Ectodermal cell (in vitro differentiated cells): ENCODE measurements around the gene DCDC2B.

ENCODE experiments used
- H3K27ac ChIP-seq: 2 replicates; pipeline ENCODE4 v1.7.0; 2013; ENCODE audit warnings: mild to moderate bottlenecking, low read depth, low read length; ENCODE audit not compliant: insufficient read depth, poor library complexity, severe bottlenecking
- H3K27me3 ChIP-seq: 2 replicates; pipeline ENCODE4 v1.7.0; 2013; ENCODE audit warnings: mild to moderate bottlenecking, low read length; ENCODE audit not compliant: insufficient read depth, control insufficient read depth, poor library complexity, severe bottlenecking
- H3K36me3 ChIP-seq: one replicate; pipeline ENCODE4 v1.7.0; 2013; ENCODE audit warnings: low read length; ENCODE audit not compliant: control insufficient read depth, insufficient read depth
- H3K4me1 ChIP-seq: one replicate; pipeline ENCODE4 v1.7.0; 2013; ENCODE audit warnings: low read length; ENCODE audit not compliant: control insufficient read depth, insufficient read depth
- H3K4me3 ChIP-seq: 2 replicates; pipeline ENCODE4 v1.7.0; 2013; ENCODE audit warnings: low read depth, low read length, control low read depth; ENCODE audit not compliant: insufficient read depth
- H3K9me3 ChIP-seq: 2 replicates; pipeline ENCODE4 v1.7.0; 2013; ENCODE audit warnings: mild to moderate bottlenecking, low read length, moderate library complexity; ENCODE audit not compliant: control insufficient read depth
- WGBS, 2 experiments: methylation state at CpG; one replicate each; pipeline ENCODE4 v1.1.7; 2013; ENCODE audit warnings: missing lambda C conversion rate in 2 of 2; 5-methylcytosine and 5-hydroxymethylcytosine counted together

Gene DCDC2B

GRCh38 chr1:32195531-32195930 is 13.4 kb upstream of the DCDC2B start:
- Histone ChIP-seq H3K27ac (no peak overlapping the region), H3K9me3 (no peaks in the 10 kb centered on the region), H3K4me3 (no peak overlapping the region), H3K36me3 (peaks cover 57% of the 10 kb centered on the region), H3K4me1 (peaks cover 28% of the 10 kb centered on the region), H3K27me3 (no peaks in the 10 kb centered on the region)
- WGBS, 2 experiments, result 95 to 96% methylated on average over 3 of the region's 3 CpGs

GRCh38 chr1:32195972-32196823 is 12.7 kb upstream of the DCDC2B start:
- Histone ChIP-seq H3K27me3 (no peaks in the 10 kb centered on the region), H3K36me3 (peaks cover 51% of the 10 kb centered on the region)

GRCh38 chr1:32197074-32197473 is 11.8 kb upstream of the DCDC2B start:
- no peak overlapping the region for H3K27ac ChIP-seq
- peaks cover 33% of the 10 kb centered on the region for H3K4me1 ChIP-seq
- WGBS, 2 experiments, result 88 to 100% methylated on average over 1 of the region's 1 CpG
- H3K9me3 ChIP-seq, result no peaks in the 10 kb centered on the region
- H3K4me3 ChIP-seq, result no peak overlapping the region
- H3K36me3 ChIP-seq, result peaks cover 45% of the 10 kb centered on the region
- no peaks in the 10 kb centered on the region for H3K27me3 ChIP-seq

More at GRCh38 chr1:32195972-32196823, 12.7 kb upstream of the DCDC2B start:
- Histone ChIP-seq H3K9me3 (no peaks in the 10 kb centered on the region), H3K4me1 (peaks cover 28% of the 10 kb centered on the region), H3K27ac (no peak overlapping the region), H3K4me3 (no peak overlapping the region)

- Histone ChIP-seq H3K9me3 (no peaks in the 10 kb centered on the region), H3K4me3 (no peak overlapping the region), H3K27me3 (no peaks in the 10 kb centered on the region), H3K27ac (no peak overlapping the region), H3K4me1 (peaks cover 33% of the 10 kb centered on the region), H3K36me3 (peaks cover 37% of the 10 kb centered on the region)
- WGBS, 2 experiments, result 80 to 91% methylated on average over 5 to 6 of the region's 6 CpGs
Measured at GRCh38 chr1:32197837-32198236, 11.1 kb upstream of the DCDC2B start.

- Histone ChIP-seq H3K9me3 (no peaks in the 10 kb centered on the region), H3K27ac (no peak overlapping the region), H3K36me3 (peaks cover 31% of the 10 kb centered on the region), H3K4me3 (no peak overlapping the region), H3K27me3 (no peaks in the 10 kb centered on the region), H3K4me1 (peaks cover 33% of the 10 kb centered on the region)
- WGBS, 2 experiments, result 93 to 94% methylated on average over 3 of the region's 3 CpGs
Measured at GRCh38 chr1:32198237-32199042, 10.4 kb upstream of the DCDC2B start.

GRCh38 chr1:32199043-32199716 is 9.7 kb upstream of the DCDC2B start:
- H3K4me1 ChIP-seq, result peaks cover 33% of the 10 kb centered on the region
- 65 to 72% methylated on average over 4 of the region's 4 CpGs for WGBS, 2 experiments
- no peaks in the 10 kb centered on the region for H3K9me3 ChIP-seq
- no peaks in the 10 kb centered on the region for H3K27me3 ChIP-seq
- no peak overlapping the region for H3K4me3 ChIP-seq
- no peak overlapping the region for H3K27ac ChIP-seq
- H3K36me3 ChIP-seq, result peaks cover 25% of the 10 kb centered on the region

GRCh38 chr1:32199717-32200072 is 9.2 kb upstream of the DCDC2B start:
- H3K27me3 ChIP-seq, result no peaks in the 10 kb centered on the region
- peak overlapping the region; percentile 57 for H3K4me3 ChIP-seq
- H3K27ac ChIP-seq, result peak overlapping the region; percentile 30
- H3K36me3 ChIP-seq, result peaks cover 22% of the 10 kb centered on the region
- H3K9me3 ChIP-seq, result no peaks in the 10 kb centered on the region
- WGBS, 2 experiments, result 36 to 47% methylated on average over 5 to 6 of the region's 6 CpGs
- H3K4me1 ChIP-seq, result peaks cover 33% of the 10 kb centered on the region

- Histone ChIP-seq H3K36me3 (peaks cover 15% of the 10 kb centered on the region), H3K4me1 (peaks cover 33% of the 10 kb centered on the region), H3K27me3 (no peaks in the 10 kb centered on the region), H3K4me3 (peak within 1 kb of the TSS; percentile 57), H3K27ac (peak within 1 kb of the TSS; percentile 86), H3K9me3 (no peaks in the 10 kb centered on the region)
- 0% methylated on average over 34 of the region's 34 CpGs for WGBS, 2 experiments
Measured at GRCh38 chr1:32200226-32201010, 8.5 kb upstream of the DCDC2B start, which contains the start of gene CCDC28B. TSS of gene CCDC28B (plus strand) at chr1:32200595. CDS start at chr1:32201936, 1,341 bp downstream.

GRCh38 chr1:32201011-32201855 is 7.7 kb upstream of the DCDC2B start:
- Histone ChIP-seq H3K9me3 (no peaks in the 10 kb centered on the region), H3K4me1 (peaks cover 35% of the 10 kb centered on the region), H3K4me3 (peak overlapping the region; percentile 57), H3K27ac (peak overlapping the region; percentile 86), H3K36me3 (peaks cover 7% of the 10 kb centered on the region), H3K27me3 (no peaks in the 10 kb centered on the region)
- WGBS, 2 experiments, result 5 to 8% methylated on average over 26 of the region's 26 CpGs
